ENCODE results near the gene ARV1. TPM values are rescaled to one million over a fixed set of nuclear protein-coding genes. Genes with fewer than 3 reads are reported as not detected.

The ARV1 gene
- total RNA-seq, 1 experiment from 2014 or later: 8.0 TPM

- no peak for DNase-seq
- Histone ChIP-seq H3K27ac (ENCODE audit: insufficient read length, low read depth, low read length) (no peak overlapping the region), H3K79me1 (ENCODE audit: insufficient read depth, low read depth, low read length, poor library complexity, severe bottlenecking) (no peaks in the 10 kb centered on the region), H2BK120ac (ENCODE audit: low read depth, low read length, poor library complexity, severe bottlenecking) (no peak overlapping the region), H3K18ac (ENCODE audit: insufficient read length, low read depth, low read length) (no peak overlapping the region), H3T11ph (ENCODE audit: low read length) (no peak overlapping the region), H3K27me3 (ENCODE audit: insufficient read depth, low read length) (no peaks in the 10 kb centered on the region), H2BK20ac (ENCODE audit: low read depth, low read length, poor library complexity, severe bottlenecking) (no peak overlapping the region), H4K91ac (ENCODE audit: insufficient read length, low read depth, low read length) (no peak overlapping the region), H2BK15ac (ENCODE audit: low read depth, low read length) (no peak overlapping the region), H3K4ac (ENCODE audit: low read depth, low read length) (no peak overlapping the region), H3K4me2 (ENCODE audit: insufficient read depth, insufficient read length, low read length) (no peak overlapping the region), H4K5ac (ENCODE audit: insufficient read length, low read depth, low read length) (no peak overlapping the region), H3K56ac (ENCODE audit: insufficient read length, low read depth, low read length) (no peak overlapping the region), H2AFZ (ENCODE audit: low read length) (no peak overlapping the region), H3K9me3 (ENCODE audit: control insufficient read depth, low read depth, low read length) (no peaks in the 10 kb centered on the region), H3K23ac (ENCODE audit: insufficient read length, low read depth, low read length) (no peak overlapping the region), H4K20me1 (ENCODE audit: control insufficient read depth, insufficient read depth, insufficient read length) (no peaks in the 10 kb centered on the region), H2BK5ac (ENCODE audit: insufficient read length, low read length) (no peak overlapping the region), H4K8ac (replicated peaks; ENCODE audit: insufficient read length, low read depth, low read length) (no peak overlapping the region), H2BK12ac (ENCODE audit: insufficient read length, low read depth, low read length) (no peak overlapping the region), H2AK5ac (ENCODE audit: insufficient read length, low read length) (no peak overlapping the region), H3K79me2 (ENCODE audit: insufficient read depth, low read length) (no peaks in the 10 kb centered on the region), H3K9ac (ENCODE audit: extremely low read depth, insufficient read length, low read length) (no peak overlapping the region), H3K4me1 (ENCODE audit: insufficient read depth, low read length) (no peaks in the 10 kb centered on the region), H3K14ac (ENCODE audit: insufficient read depth, low read length) (no peak overlapping the region), H3K23me2 (ENCODE audit: insufficient read length, low read depth, low read length, poor library complexity, severe bottlenecking) (no peaks in the 10 kb centered on the region)
- Mint-ChIP-seq H3K4me3 (no peak overlapping the region), H3K9me3 (no peaks in the 10 kb centered on the region), H3K27ac (no peak overlapping the region), H3K4me1 (no peaks in the 10 kb centered on the region), H3K36me3 (ENCODE audit: insufficient read depth in 1 of 3, low read depth in 3 of 3) (no peaks in the 10 kb centered on the region), H3K27me3 (ENCODE audit: low read depth) (no peaks in the 10 kb centered on the region; the same call in 1 of the 2 replicates)
- no peak for TF ChIP-seq CTCF (conservative IDR thresholded peaks at IDR 0.05)
- WGBS (ENCODE audit: extremely low coverage, insufficient read length, low lambda C conversion rate): no CpG with 5 or more reads among the region's 1 CpG
These were observed 30.6 kb upstream of the ARV1 start for GRCh38 chr1:230948301-230948700.
